ENCODE results near the gene SLC19A1. TPM values are rescaled to one million over a fixed set of nuclear protein-coding genes. Genes with fewer than 3 reads are reported as not detected.

SLC19A1 gene
- total RNA-seq, 2 donors from 2014 or later: 4.7 to 6.1 TPM

DNA sequence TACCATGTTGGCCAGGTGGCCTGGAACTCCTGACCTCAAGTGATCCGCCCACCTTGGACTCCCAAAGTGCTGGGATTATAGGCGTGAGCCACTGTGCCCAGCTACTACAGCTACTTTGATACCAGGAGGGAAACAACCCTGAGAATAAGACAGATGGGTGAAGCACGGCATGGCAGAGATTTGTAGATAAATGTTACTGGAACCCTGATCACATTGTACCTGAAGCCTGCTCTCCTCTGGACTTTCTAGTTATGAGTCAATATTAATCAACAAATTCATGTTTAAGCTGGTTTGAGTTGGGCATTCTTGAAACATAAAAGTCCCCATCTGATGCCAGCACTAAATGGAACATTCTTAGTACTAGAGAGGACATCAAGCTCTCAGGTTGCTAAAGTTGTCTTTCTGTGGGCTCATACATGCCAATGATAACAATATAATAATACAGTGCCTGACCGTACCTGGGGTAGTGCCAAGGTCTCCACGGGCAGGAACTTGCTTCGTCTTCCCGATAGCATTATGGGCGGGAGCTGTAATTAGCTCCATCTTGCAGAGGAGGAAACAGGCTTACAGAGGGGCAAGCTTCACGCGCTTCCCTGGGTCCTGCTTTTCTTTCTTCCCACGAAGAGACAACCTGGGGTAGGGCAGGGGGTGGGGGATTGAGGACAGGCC lies 30.7 kb upstream of the SLC19A1 start:
- Histone ChIP-seq H3K9me3 (no peaks in the 10 kb centered on the region), H3K4me1 (ENCODE audit: control insufficient read depth in 1 of 2, low read depth in 2 of 2) (peaks cover 0 to 6% of the 10 kb centered on the region in 2 donors), H3K36me3 (no peaks in the 10 kb centered on the region), H3K27ac (no peak overlapping the region), H3K27me3 (replicated peaks; ENCODE audit: insufficient read depth) (peaks cover 3% of the 10 kb centered on the region), H3K4me3 (no peak overlapping the region)
- ATAC-seq (ENCODE audit: insufficient number of reproducible peaks, low FRiP score, low read depth) (no peak), DNase-seq (ENCODE audit: low spot score) (no peak)
- TF ChIP-seq, protein P1, sequence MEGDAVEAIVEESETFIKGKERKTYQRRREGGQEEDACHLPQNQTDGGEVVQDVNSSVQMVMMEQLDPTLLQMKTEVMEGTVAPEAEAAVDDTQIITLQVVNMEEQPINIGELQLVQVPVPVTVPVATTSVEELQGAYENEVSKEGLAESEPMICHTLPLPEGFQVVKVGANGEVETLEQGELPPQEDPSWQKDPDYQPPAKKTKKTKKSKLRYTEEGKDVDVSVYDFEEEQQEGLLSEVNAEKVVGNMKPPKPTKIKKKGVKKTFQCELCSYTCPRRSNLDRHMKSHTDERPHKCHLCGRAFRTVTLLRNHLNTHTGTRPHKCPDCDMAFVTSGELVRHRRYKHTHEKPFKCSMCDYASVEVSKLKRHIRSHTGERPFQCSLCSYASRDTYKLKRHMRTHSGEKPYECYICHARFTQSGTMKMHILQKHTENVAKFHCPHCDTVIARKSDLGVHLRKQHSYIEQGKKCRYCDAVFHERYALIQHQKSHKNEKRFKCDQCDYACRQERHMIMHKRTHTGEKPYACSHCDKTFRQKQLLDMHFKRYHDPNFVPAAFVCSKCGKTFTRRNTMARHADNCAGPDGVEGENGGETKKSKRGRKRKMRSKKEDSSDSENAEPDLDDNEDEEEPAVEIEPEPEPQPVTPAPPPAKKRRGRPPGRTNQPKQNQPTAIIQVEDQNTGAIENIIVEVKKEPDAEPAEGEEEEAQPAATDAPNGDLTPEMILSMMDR (IDR thresholded peaks at IDR 0.05): no peak

DNA sequence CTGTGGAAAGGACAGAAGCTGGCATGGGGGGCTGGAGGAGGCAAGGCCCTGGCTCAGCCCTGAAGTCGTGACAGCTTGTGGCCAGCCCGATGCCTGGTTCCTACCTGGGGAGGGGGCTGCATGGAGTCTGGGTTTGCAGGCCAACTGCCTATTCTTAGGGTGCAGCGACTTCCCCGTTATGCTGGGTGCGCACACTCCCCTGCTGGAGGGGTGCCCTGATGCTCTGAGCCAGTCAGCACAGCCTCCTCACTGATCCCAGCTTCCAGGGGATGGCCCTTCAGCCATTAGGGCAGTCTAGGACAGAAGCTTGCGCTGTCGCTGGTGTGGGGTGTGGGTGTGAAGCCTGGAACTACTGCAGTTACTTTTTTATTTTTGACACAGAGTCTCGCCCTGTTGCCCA lies 30.0 kb upstream of the SLC19A1 start:
- Histone ChIP-seq H3K27ac (no peak overlapping the region), H3K36me3 (no peaks in the 10 kb centered on the region), H3K9me3 (no peaks in the 10 kb centered on the region), H3K4me1 (ENCODE audit: control insufficient read depth in 1 of 2, low read depth in 2 of 2) (peaks cover 0 to 6% of the 10 kb centered on the region in 2 donors), H3K4me3 (no peak overlapping the region), H3K27me3 (replicated peaks; ENCODE audit: insufficient read depth) (peaks cover 4% of the 10 kb centered on the region)
- TF ChIP-seq, protein P1 (IDR thresholded peaks at IDR 0.05): no peak
- DNase-seq (ENCODE audit: low spot score) (no peak), ATAC-seq (ENCODE audit: insufficient number of reproducible peaks, low FRiP score, low read depth) (no peak)

DNA sequence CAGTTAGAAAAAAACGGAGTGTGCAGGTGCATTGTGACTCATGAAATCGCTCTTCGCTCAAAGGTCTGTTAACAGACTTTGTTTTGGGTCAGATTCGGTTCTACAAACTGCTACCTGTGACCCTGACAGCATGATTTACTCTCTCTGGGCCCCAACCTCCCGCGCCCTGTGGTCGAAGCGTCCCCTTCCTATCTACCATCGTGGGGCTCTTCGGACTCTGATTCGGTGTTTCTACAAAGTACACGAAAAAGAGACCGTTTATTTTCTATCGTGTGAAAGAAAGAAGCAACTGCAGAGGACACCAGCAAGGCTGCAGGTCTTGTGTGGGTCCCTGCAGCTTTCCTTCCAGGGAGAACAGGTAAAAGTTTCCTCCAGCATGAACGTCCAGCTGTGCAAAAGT lies 29.4 kb upstream of the SLC19A1 start:
- H3K4me3 ChIP-seq: no peak overlapping the region

DNA sequence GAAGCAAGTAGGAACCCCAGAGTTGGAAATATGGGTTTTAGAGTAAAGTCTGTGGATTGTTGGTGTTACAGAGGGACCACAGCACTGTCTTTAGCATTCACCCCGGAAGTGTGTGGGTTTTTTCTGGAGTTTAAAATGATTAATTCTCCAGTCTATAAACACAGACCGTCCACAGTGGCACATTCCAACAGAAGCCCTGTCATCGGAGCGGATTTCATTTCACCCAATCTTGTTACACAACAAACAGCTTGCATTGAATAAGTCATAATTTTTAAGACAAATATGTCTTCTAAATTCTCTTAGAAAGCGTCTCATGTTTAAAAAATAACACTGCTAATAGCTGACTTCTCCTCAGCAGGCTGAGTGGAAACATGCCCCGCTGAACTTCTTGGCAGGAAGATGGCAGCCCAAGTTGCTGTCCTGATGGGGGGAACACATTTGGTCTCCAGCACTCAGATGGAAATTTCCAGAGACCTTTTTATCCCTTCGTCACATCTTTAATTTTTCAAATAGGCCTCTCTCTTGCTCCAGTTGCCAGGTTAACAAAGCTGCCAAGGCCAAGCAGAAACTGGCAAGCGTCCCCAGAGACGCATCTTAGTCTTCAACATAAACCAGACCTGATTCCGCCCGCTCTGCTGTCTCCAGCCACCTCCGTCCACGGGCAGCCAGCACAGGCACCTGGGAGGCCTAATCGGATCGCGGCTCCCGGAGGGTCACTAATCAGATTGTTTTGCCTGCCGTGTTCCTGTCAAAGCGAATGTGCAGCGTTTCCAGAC lies 28.8 kb upstream of the SLC19A1 start:
- H3K9me3 ChIP-seq: no peaks in the 10 kb centered on the region
- ATAC-seq (ENCODE audit: insufficient number of reproducible peaks, low FRiP score, low read depth) (no peak), DNase-seq (ENCODE audit: low spot score) (no peak)
- H3K4me3 ChIP-seq: no peak overlapping the region
- H3K36me3 ChIP-seq: no peaks in the 10 kb centered on the region
- H3K4me1 ChIP-seq (ENCODE audit: control insufficient read depth in 1 of 2, low read depth in 2 of 2): peaks cover 0 to 6% of the 10 kb centered on the region in 2 donors
- H3K27ac ChIP-seq: no peak overlapping the region
- H3K27me3 ChIP-seq (replicated peaks; ENCODE audit: insufficient read depth): peaks cover 4% of the 10 kb centered on the region
- TF ChIP-seq, protein P1 (IDR thresholded peaks at IDR 0.05): no peak

More for the DNA sequence above, 29.4 kb upstream of the SLC19A1 start:
- H3K4me1 ChIP-seq (ENCODE audit: control insufficient read depth in 1 of 2, low read depth in 2 of 2): peaks cover 0 to 6% of the 10 kb centered on the region in 2 donors
- DNase-seq (ENCODE audit: low spot score): no peak
- H3K36me3 ChIP-seq: no peaks in the 10 kb centered on the region
- peaks cover 4% of the 10 kb centered on the region for H3K27me3 ChIP-seq (replicated peaks; ENCODE audit: insufficient read depth)
- H3K27ac ChIP-seq: no peak overlapping the region
- no peaks in the 10 kb centered on the region for H3K9me3 ChIP-seq
- no peak for ATAC-seq (ENCODE audit: insufficient number of reproducible peaks, low FRiP score, low read depth)
- TF ChIP-seq, protein P1 (IDR thresholded peaks at IDR 0.05): no peak

DNA sequence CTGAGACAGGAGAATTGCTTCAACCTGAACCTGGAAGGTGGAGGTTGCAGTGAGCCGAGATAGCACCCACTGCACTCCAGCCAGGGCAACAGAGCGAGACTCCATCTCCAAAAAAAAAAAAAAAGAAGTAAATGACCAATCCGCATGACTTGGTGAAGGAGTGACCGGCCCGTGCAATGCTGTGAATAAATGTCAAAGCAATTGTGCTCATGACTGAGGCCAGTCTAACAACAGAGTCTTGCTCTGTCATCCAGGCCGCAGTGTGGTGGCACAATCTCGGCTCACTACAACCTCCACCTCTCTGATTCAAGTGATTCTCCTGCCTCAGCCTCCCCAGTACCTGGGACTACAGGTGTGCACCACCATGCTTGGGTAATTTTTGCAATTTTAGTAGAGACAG lies 27.8 kb upstream of the SLC19A1 start:
- Histone ChIP-seq H3K36me3 (no peaks in the 10 kb centered on the region), H3K4me1 (ENCODE audit: control insufficient read depth in 1 of 2, low read depth in 2 of 2) (peaks cover 0 to 6% of the 10 kb centered on the region in 2 donors), H3K27ac (no peak overlapping the region), H3K4me3 (no peak overlapping the region), H3K27me3 (replicated peaks; ENCODE audit: insufficient read depth) (peaks cover 4% of the 10 kb centered on the region), H3K9me3 (no peaks in the 10 kb centered on the region)
- no peak for DNase-seq (ENCODE audit: low spot score)
- TF ChIP-seq, protein P1 (IDR thresholded peaks at IDR 0.05): no peak
- no peak for ATAC-seq (ENCODE audit: insufficient number of reproducible peaks, low FRiP score, low read depth)
